HL-60 (cell line): ENCODE results near the gene BAZ1A.

Experiments
- POLR2AphosphoS5 ChIP-seq: IDR thresholded peaks from 2 replicates; pipeline ENCODE4 v1.6.1; 2012; ENCODE audit warnings: low read depth
- TF ChIP-seq, protein P1 (sequence below): IDR thresholded peaks from one replicate; pipeline ENCODE4 v1.5.1; 2011; ENCODE audit warnings: low read length, control low read depth, inconsistent platforms; ENCODE audit not compliant: insufficient read depth
- TF ChIP-seq, protein P2 (sequence below): IDR thresholded peaks from 2 replicates; pipeline ENCODE4 v1.6.1; 2012; ENCODE audit warnings: low read depth; ENCODE audit not compliant: insufficient replicate concordance

DNA sequence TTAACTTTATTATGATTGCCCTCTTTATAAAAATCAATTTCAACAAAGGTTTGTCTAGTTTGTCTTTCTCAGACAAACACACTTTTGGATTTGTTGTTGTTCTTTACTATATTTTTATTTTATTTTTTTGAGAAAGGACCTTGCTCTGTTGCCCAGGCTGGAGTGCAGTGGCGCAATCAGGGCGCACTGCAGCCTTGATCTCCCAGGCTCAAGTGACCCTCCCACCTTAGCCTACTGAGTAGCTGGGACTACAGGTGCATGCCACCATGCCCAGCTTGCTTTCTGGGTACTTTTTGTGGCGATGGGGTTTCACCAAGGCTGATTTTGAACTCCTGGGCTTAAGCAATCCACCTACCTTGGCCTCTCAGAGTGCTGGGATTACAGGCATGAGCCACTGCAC lies 96.4 kb downstream of the BAZ1A start:
- no peak for TF ChIP-seq POLR2AphosphoS5
- TF ChIP-seq, protein P1, sequence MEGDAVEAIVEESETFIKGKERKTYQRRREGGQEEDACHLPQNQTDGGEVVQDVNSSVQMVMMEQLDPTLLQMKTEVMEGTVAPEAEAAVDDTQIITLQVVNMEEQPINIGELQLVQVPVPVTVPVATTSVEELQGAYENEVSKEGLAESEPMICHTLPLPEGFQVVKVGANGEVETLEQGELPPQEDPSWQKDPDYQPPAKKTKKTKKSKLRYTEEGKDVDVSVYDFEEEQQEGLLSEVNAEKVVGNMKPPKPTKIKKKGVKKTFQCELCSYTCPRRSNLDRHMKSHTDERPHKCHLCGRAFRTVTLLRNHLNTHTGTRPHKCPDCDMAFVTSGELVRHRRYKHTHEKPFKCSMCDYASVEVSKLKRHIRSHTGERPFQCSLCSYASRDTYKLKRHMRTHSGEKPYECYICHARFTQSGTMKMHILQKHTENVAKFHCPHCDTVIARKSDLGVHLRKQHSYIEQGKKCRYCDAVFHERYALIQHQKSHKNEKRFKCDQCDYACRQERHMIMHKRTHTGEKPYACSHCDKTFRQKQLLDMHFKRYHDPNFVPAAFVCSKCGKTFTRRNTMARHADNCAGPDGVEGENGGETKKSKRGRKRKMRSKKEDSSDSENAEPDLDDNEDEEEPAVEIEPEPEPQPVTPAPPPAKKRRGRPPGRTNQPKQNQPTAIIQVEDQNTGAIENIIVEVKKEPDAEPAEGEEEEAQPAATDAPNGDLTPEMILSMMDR, result no peak
- TF ChIP-seq, protein P2, sequence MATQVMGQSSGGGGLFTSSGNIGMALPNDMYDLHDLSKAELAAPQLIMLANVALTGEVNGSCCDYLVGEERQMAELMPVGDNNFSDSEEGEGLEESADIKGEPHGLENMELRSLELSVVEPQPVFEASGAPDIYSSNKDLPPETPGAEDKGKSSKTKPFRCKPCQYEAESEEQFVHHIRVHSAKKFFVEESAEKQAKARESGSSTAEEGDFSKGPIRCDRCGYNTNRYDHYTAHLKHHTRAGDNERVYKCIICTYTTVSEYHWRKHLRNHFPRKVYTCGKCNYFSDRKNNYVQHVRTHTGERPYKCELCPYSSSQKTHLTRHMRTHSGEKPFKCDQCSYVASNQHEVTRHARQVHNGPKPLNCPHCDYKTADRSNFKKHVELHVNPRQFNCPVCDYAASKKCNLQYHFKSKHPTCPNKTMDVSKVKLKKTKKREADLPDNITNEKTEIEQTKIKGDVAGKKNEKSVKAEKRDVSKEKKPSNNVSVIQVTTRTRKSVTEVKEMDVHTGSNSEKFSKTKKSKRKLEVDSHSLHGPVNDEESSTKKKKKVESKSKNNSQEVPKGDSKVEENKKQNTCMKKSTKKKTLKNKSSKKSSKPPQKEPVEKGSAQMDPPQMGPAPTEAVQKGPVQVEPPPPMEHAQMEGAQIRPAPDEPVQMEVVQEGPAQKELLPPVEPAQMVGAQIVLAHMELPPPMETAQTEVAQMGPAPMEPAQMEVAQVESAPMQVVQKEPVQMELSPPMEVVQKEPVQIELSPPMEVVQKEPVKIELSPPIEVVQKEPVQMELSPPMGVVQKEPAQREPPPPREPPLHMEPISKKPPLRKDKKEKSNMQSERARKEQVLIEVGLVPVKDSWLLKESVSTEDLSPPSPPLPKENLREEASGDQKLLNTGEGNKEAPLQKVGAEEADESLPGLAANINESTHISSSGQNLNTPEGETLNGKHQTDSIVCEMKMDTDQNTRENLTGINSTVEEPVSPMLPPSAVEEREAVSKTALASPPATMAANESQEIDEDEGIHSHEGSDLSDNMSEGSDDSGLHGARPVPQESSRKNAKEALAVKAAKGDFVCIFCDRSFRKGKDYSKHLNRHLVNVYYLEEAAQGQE, result no peak
